ENCODE data around the gene RAVER1. TPM values are rescaled to one million over a fixed set of nuclear protein-coding genes. Genes with fewer than 3 reads are reported as not detected.

Gene RAVER1
- total and polyA plus RNA-seq, 2 experiments from 2014 or later, result 23.0 to 29.2 TPM

GRCh38 chr19:10305139-10305806 lies 28.1 kb downstream of the RAVER1 start:
- Histone ChIP-seq H3K36me3 (ENCODE audit: low read depth) (no peaks in the 10 kb centered on the region), H4K20me1 (ENCODE audit: insufficient read depth) (no peaks in the 10 kb centered on the region), H3K9me3 (ENCODE audit: low read depth) (no peaks in the 10 kb centered on the region), H3K9ac (peak overlapping the region; percentile 47; the same call in 1 of the 2 replicates), H2AFZ (peak overlapping the region; percentile 75), H3K4me1 (ENCODE audit: insufficient read depth) (peaks cover 27% of the 10 kb centered on the region), H3K9me2 (ENCODE audit: insufficient read depth) (no peaks in the 10 kb centered on the region), H3K4me3 (0 out of 2 replicates have a peak overlapping the region, but pooled peaks have one; percentile 18), H3K27ac (peak overlapping the region; percentile 47), H3K27me3 (replicated peaks; ENCODE audit: insufficient read depth) (no peaks in the 10 kb centered on the region), H3K4me2 (ENCODE audit: unreplicated experiment) (peak overlapping the region; percentile 71), H3F3A (ENCODE audit: insufficient read depth) (peaks cover 3% of the 10 kb centered on the region; the same call in 1 of the 2 replicates), H3K79me2 (ENCODE audit: insufficient read depth) (no peaks in the 10 kb centered on the region)
- in situ Hi-C loops (cut with MboI), result no loop called here
- TF ChIP-seq EZH2phosphoT487 (IDR thresholded peaks at IDR 0.05; ENCODE audit: insufficient read depth, low read depth) (no peak), EZH2 (IDR thresholded peaks at IDR 0.05; ENCODE audit: insufficient read depth, poor library complexity, severe bottlenecking) (no peak)
- 78 to 83% methylated on average over 16 to 17 of the region's 17 CpGs for WGBS, 2 experiments (ENCODE audit: low coverage in 1 of 2, low lambda C conversion rate in 2 of 2, missing lambda C conversion rate in 2 of 2)
- DNase-seq, result peak; percentile 87

- H2AFZ ChIP-seq, result no peak overlapping the region; the same call in 1 of the 2 replicates
- no peaks in the 10 kb centered on the region for H3K36me3 ChIP-seq (ENCODE audit: low read depth)
- in situ Hi-C loops (cut with MboI), result no loop called here
- no peak overlapping the region for H3K9ac ChIP-seq
- DNase-seq, result no peak
- peaks cover 3% of the 10 kb centered on the region; the same call in 1 of the 2 replicates for H3F3A ChIP-seq (ENCODE audit: insufficient read depth)
- H3K27me3 ChIP-seq (replicated peaks; ENCODE audit: insufficient read depth), result no peaks in the 10 kb centered on the region
- H3K4me1 ChIP-seq (ENCODE audit: insufficient read depth), result peaks cover 14% of the 10 kb centered on the region
- no peaks in the 10 kb centered on the region for H3K9me3 ChIP-seq (ENCODE audit: low read depth)
- no peaks in the 10 kb centered on the region for H4K20me1 ChIP-seq (ENCODE audit: insufficient read depth)
- H3K27ac ChIP-seq, result no peak overlapping the region
- no peak overlapping the region for H3K4me2 ChIP-seq (ENCODE audit: unreplicated experiment)
- H3K9me2 ChIP-seq (ENCODE audit: insufficient read depth), result no peaks in the 10 kb centered on the region
- no peaks in the 10 kb centered on the region for H3K79me2 ChIP-seq (ENCODE audit: insufficient read depth)
- TF ChIP-seq EZH2phosphoT487 (IDR thresholded peaks at IDR 0.05; ENCODE audit: insufficient read depth, low read depth) (no peak), EZH2 (IDR thresholded peaks at IDR 0.05; ENCODE audit: insufficient read depth, poor library complexity, severe bottlenecking) (no peak)
- no peak overlapping the region for H3K4me3 ChIP-seq
- WGBS, 2 experiments (ENCODE audit: low coverage in 1 of 2, low lambda C conversion rate in 2 of 2, missing lambda C conversion rate in 2 of 2), result 48 to 50% methylated on average over 13 to 14 of the region's 14 CpGs
Observed at GRCh38 chr19:10299545-10300458, 33.5 kb downstream of the RAVER1 start.

GRCh38 chr19:10295847-10296591 lies 37.3 kb downstream of the RAVER1 start:
- Histone ChIP-seq H3K9me3 (ENCODE audit: low read depth) (no peaks in the 10 kb centered on the region), H3K9ac (no peak overlapping the region), H3K27me3 (replicated peaks; ENCODE audit: insufficient read depth) (no peaks in the 10 kb centered on the region), H4K20me1 (ENCODE audit: insufficient read depth) (no peaks in the 10 kb centered on the region), H3K27ac (no peak overlapping the region), H3K9me2 (ENCODE audit: insufficient read depth) (no peaks in the 10 kb centered on the region), H3F3A (ENCODE audit: insufficient read depth) (no peaks in the 10 kb centered on the region), H3K36me3 (ENCODE audit: low read depth) (no peaks in the 10 kb centered on the region), H3K4me2 (ENCODE audit: unreplicated experiment) (peak overlapping the region; percentile 45), H3K4me1 (ENCODE audit: insufficient read depth) (no peaks in the 10 kb centered on the region; the same call in 1 of the 2 replicates), H3K79me2 (ENCODE audit: insufficient read depth) (no peaks in the 10 kb centered on the region), H2AFZ (no peak overlapping the region), H3K4me3 (peak overlapping the region; percentile 41)
- peak; percentile 18 for DNase-seq
- TF ChIP-seq EZH2phosphoT487 (IDR thresholded peaks at IDR 0.05; ENCODE audit: insufficient read depth, low read depth), result no peak
- TF ChIP-seq EZH2 (IDR thresholded peaks at IDR 0.05; ENCODE audit: insufficient read depth, poor library complexity, severe bottlenecking), result no peak
- WGBS, 2 experiments (ENCODE audit: low coverage in 1 of 2, low lambda C conversion rate in 2 of 2, missing lambda C conversion rate in 2 of 2), result 15 to 23% methylated on average over 37 to 50 of the region's 58 CpGs
- in situ Hi-C loops (cut with MboI), result no loop called here

GRCh38 chr19:10295305-10295846 lies 38.0 kb downstream of the RAVER1 start:
- Histone ChIP-seq H2AFZ (no peak overlapping the region), H3K79me2 (ENCODE audit: insufficient read depth) (no peaks in the 10 kb centered on the region), H3K9me3 (ENCODE audit: low read depth) (no peaks in the 10 kb centered on the region), H3K27me3 (replicated peaks; ENCODE audit: insufficient read depth) (no peaks in the 10 kb centered on the region), H3K9ac (no peak overlapping the region), H3K9me2 (ENCODE audit: insufficient read depth) (no peaks in the 10 kb centered on the region), H3K4me3 (peak overlapping the region; percentile 41), H3F3A (ENCODE audit: insufficient read depth) (no peaks in the 10 kb centered on the region), H3K4me2 (ENCODE audit: unreplicated experiment) (peak overlapping the region; percentile 45), H3K27ac (no peak overlapping the region), H4K20me1 (ENCODE audit: insufficient read depth) (no peaks in the 10 kb centered on the region), H3K36me3 (ENCODE audit: low read depth) (no peaks in the 10 kb centered on the region), H3K4me1 (ENCODE audit: insufficient read depth) (no peaks in the 10 kb centered on the region; the same call in 1 of the 2 replicates)
- in situ Hi-C loops (cut with MboI), result no loop called here
- TF ChIP-seq EZH2 (IDR thresholded peaks at IDR 0.05; ENCODE audit: insufficient read depth, poor library complexity, severe bottlenecking), result no peak
- TF ChIP-seq EZH2phosphoT487 (IDR thresholded peaks at IDR 0.05; ENCODE audit: insufficient read depth, low read depth), result no peak
- DNase-seq, result peak; percentile 46
- 17 to 18% methylated on average over 30 to 48 of the region's 48 CpGs for WGBS, 2 experiments (ENCODE audit: low coverage in 1 of 2, low lambda C conversion rate in 2 of 2, missing lambda C conversion rate in 2 of 2)
